EH (cell line): ENCODE data around the gene ZMPSTE24.
A peak's percentile ranks its signal among the peaks of the same experiment; 100 is the strongest.
"Not testable (repeated sequence)": the region's sequence is repeated elsewhere in the genome, so short reads cannot be mapped to it uniquely, and the experiment has no call there.

Experiments used
- DNase-seq: peaks from one replicate; pipeline ENCODE4 v3.0.0-alpha.2; 2015; ENCODE audit warnings: low read depth

Gene ZMPSTE24

DNA sequence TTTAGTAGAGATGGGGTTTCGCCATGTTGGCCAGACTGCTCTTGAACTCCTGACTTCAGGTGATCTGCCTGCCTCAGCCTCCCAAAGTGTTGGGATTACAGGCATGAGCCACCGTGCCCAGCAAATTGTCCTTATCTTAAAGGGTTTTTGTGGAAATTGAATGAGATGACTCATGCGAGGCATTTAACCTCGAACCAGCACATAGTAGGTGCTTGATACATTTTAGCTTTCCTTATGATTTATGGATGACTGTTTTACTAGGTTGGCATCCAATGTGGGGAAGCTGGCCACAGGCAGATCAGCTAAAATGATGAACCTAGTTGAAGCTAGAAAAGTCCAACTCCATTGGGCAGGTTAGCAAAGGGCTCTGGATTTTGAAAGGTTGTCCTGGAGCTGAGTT is 60.4 kb downstream of the ZMPSTE24 start:
- DNase-seq, result no peak

DNA sequence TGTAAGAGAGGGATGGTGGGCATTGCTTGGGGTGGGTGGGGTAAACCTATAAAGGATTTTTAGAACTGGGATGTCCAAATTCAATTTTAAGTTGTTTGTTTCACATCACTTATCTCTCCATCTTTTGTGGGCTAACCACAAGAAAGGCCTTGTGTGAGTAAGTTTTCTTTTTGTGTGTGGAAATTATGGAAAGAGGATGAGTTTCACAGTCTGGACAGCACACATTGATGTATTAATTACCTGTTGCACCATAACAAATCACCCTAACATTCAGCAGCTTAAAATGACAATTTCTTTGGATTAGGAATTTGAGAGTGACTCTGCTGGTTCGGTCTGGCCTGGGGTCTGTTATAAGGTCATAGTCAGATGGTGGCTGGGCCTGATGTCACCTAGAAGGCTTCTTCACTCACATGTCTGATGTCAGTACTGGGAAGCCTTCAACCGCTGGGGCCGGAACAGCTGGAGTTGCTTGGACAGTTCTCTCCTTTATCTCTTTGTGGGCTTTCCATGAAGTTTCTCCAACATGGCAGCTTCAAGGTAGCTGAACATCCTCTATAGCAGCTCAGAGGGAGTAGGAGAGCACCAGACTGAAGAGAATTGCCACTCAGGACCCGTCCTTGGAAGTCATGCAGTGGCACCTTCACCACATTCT is 61.1 kb downstream of the ZMPSTE24 start:
- no peak for DNase-seq

DNA sequence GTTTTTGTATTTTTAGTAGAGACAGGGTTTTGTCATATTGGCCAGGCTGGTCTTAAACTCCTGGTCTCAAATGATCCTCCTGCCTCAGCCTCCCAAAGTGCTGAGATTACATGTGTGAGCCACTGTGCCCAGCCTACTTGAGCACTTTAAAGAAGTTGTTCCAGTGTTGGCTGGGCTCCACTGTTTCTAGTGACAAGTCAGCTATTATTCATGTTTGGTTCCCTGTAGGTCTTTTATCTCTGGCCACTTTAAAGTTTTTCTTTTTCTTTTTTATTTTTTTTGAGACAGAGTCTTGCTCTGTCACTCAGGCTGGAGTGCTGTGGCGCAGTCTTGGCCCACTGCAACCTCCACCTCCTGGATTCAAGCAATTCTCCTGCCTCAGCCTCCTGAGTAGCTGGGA is 73.4 kb downstream of the ZMPSTE24 start:
- DNase-seq, result not testable (repeated sequence)

DNA sequence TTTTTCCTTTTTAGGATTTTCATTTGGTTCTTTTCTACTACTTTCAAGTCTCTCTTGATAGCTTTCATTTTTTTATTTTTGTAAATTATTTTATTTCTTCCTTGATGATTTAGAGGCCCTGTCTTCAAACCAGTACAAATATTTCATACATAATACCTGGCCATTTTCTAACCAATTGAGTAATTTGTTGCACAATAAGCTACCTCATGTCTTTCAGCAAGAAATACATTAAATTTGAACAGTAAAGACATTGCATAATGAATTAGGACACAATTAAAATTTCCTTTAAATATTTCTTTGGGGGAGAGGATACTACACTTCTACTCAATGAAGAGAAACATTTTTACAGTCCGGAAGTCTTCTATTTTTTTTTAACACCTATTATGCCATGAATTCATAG is 74.7 kb downstream of the ZMPSTE24 start:
- no peak for DNase-seq

- DNase-seq, result no peak
These were observed 79.4 kb downstream of the ZMPSTE24 start for GRCh38 chr1:40337443-40337842.

GRCh38 chr1:40338745-40339419 is 80.8 kb downstream of the ZMPSTE24 start:
- peak; percentile 76 for DNase-seq

GRCh38 chr1:40339420-40340323 is 81.6 kb downstream of the ZMPSTE24 start:
- no peak for DNase-seq

DNA sequence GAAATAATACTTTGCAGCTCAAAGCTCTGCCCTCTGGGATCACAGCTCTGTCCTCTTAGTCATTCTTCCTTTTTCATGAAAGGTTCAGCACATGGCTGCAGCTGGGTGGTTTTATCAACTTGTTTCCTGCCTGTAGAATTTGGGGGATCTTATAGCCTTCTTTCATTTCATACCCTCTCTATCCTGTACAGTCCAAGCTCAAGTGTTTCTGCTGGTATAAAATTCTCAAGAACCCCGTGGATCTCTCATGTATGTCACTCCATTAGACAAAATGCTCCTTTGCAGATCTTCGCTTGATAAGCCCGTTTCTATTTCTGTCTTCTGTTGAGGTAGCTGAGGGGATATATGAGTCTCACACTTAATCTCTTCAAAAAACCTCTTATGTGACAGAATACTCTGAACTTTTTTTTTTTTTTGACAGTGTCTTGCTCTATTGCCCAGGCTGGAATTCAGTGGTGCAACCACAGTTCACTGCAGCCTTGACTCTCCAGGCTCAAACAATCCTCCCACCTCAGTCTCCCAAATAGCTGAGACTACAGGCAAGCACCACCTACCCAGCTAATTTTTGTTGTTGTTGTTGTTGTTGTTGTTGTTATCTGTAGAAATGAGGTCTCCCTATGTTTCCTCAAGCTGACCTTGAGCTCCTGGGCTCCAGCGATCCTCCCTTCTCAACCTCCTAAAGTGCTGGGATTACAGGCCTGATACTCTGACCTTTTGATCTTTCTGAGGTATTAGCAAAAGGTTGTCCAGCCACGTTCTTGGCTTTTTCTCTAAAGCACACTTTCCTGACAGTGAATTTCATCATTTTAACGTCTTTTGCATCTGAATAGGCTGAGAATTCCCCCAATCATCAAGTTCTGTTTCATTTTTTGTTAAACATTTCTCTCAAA is 83.7 kb downstream of the ZMPSTE24 start:
- DNase-seq, result no peak

DNA sequence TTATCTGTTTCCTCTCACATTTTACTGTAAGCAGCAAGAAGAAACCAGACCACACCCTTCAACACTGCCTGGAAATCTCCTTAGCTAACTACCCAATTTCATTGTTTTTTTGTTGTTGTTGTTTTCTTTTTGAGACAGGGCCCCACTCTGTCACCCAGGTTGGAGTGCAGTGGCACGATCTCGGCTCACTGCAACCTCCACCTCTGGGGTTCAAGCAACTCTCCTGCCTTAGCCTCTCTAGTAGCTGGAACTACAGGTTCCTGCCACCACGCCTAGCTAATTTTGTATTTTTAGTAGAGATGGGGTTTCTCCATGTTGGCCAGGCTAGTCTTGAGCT is 84.3 kb downstream of the ZMPSTE24 start:
- DNase-seq, result not testable (repeated sequence)
